ENCODE results near the gene SUGCT. TPM values are rescaled to one million over a fixed set of nuclear protein-coding genes. Genes with fewer than 3 reads are reported as not detected.
A peak's percentile ranks its signal among the peaks of the same experiment; 100 is the strongest.

Gene SUGCT
- polyA plus RNA-seq, 1 donor: 1.3 TPM

DNA sequence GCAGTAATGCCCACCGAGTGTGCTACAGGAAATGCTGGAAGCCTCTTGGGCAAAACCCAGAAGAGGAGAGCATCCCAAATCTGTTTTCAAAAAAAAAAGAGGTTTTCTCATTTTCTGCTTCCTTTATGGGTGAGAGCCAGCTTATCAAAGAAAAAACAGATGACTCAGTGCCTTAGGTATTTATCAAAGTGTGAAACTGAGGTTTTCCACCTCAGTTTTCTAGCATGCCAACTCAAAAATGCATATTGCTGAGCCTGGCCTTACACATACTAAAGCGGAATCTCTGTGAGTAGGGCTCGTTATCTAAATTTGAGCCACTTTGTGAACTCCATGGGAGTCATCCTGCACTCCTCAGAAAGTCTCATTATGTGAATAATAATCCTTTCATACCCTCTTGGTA, 705.1 kb downstream of the SUGCT start:
- DNase-seq: no peak

- no peak for DNase-seq
These were observed 706.2 kb downstream of the SUGCT start for GRCh38 chr7:40840990-40841389.

DNA sequence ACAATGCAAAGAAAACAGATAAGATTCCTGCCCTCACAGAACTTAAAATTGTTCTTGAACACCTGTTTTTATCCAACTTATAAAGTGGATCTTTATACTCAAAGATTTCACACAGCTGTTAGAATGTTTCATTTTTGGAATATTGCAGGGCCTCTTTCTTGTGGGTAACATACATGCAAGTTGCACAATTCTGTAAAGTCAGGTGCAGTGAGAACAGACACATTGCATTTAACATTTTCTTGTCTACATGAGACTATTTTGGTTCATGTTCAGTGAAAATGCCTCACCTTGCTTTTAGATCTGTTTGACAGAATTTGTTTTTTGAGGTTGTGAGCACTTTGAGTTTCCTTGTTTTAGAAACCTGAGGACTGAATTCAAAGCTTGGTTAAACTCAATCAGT, 707.8 kb downstream of the SUGCT start:
- DNase-seq: no peak

GRCh38 chr7:40843338-40843985, 708.7 kb downstream of the SUGCT start:
- no peak for DNase-seq

DNA sequence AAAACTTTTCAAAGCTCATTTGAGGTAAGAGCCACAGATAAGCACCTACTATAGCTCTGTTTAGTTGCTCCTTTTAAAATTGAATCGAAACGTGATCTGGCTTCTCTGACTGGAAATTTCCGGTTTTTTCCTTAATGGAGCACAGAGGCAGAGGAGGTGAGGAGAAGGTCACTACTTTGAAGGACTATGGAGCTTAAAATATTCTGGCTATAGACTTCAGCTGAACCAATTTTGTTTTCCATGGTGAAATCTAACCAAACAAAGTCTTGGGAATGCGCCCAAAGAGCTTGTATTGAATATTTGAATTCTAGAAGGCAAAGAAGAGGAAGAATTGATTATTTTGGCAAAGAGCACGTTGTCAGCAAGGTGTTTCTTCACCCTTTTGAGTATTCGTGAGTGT, 711.1 kb downstream of the SUGCT start:
- no peak for DNase-seq

DNA sequence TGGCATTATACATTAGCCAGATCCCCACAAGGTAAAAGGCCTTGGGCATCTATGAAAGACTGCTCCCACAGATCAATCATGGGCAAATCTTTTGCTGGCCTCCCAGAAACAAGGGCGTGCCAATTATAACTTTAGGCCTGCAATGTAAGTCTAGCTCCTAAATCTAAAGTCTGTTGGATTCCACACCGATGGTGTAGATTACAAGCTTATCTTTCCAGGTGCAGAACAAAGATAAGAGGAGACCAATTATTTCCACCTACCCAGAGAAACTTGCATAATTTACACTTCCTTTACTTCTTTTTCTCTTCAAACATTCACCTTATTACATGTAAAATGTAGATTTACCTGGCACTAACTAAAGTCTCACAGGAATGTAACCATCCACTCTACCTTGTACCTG, 713.1 kb downstream of the SUGCT start:
- no peak for DNase-seq

DNA sequence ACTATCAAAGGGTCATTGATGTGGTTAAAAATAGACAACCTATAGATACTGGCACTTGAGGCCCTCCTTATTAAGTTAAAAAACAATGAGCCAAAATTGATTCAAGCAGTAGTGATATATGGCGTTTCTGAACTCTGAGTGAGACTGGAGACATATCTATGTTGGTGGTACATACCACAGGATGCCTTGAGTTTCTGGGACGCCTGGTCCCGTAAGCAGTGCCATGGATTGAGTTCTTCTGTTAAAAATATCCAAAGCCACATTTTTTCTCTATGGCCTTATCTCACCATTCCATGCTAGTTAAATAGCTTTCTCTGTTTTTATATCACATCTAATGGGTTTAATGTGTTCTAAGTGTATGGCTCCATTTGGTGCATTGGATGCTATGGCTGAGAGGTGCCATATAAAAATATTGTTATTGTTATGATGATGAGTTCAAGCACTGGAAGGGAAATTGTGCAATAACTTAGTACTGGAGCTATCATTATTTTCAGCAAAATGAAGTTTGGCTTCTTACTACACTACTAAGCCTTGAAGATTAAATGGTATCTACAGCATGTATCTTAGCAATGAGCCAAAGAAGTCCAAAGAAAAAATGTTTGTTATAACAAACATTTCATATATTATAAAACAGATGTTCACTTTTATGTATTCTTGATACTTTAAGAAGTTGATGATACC, 713.9 kb downstream of the SUGCT start:
- DNase-seq: no peak

DNA sequence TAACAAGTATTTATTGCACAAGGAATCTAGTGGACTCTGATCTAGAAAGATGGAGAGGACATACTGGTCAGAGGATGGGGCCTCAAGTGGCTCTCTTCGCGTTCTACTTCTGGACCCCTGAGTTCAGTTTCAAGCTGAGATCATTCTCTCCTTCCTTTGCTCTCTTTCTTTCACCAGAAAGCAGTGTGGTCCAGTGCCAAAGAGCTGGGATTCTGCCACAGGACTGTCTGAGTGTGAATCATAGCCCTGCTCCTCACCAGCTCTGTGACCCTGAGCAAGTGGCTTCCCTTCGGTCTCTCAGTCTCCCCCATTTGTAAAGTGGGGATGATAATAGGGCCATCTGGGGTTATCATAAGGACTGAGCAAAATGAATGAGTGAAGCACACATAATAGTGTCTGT, 715.2 kb downstream of the SUGCT start:
- no peak for DNase-seq

- no peak for DNase-seq
These were observed 716.2 kb downstream of the SUGCT start for GRCh38 chr7:40851001-40851400.

GRCh38 chr7:40859076-40859475, 724.3 kb downstream of the SUGCT start:
- no peak for DNase-seq

- DNase-seq: no peak
These were observed 725.2 kb downstream of the SUGCT start for GRCh38 chr7:40859965-40860543.

- DNase-seq: no peak
These were observed 730.8 kb downstream of the SUGCT start for GRCh38 chr7:40865441-40866233.

DNA sequence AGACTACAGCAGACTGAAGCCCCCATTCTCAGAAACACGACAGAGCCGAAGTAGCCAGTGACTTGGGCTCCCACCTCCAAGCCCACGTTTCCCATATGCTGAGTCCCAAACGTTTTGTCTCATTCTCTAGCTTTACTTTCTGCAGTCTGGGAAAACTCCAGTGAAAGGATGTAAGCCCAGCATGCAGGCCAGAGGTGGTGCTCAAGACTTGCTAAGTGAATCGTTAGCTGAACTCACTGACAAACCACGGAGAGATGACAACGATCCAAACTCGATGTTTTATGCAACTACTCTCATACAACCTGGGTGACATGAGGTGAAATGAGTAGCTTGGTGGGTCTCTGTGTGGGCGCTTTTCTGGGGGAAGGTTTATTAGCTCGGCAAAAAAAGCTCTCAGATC, 731.8 kb downstream of the SUGCT start:
- peak; percentile 16 for DNase-seq

- DNase-seq: no peak
These were observed 735.3 kb downstream of the SUGCT start for GRCh38 chr7:40870108-40870507.

- no peak for DNase-seq
These were observed 738.4 kb downstream of the SUGCT start for GRCh38 chr7:40873248-40873647.

DNA sequence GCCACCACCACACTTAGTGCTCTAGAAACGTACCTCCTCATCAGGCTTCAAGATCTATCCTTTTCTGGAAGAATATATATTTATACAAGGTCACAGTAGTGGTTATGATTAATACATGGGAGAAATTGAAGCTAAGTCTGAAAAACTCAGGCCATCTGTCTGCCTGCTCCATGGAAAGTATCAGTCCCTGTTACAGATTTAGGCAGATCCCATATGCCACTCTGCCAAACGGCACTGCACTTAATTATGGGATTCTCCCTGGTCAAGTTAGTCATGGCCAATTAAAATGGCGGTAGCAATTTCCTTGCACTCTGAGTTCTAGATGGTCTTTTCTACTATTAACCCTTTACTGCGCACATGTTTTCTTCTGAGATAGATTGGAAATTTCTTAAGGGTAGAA, 740.0 kb downstream of the SUGCT start:
- no peak for DNase-seq

DNA sequence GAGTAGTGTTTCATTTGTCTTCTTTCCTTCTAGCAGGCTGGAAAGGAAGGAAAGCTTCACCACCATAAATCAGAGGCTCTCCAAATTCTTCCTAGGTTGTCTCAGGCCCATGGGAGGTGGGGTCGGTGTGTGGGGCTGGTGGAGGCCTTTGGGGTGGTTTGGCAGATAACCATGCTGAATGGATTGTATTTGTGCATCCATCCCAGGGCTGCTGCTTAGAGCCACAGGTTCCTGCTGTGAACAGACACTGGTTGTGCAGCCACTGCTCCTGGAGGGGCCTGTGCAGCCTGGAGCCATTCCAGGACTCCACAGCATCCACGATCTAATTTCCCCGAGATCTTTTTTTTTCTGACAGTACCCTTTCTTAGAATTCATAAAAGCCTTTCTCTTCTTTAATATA, 741.8 kb downstream of the SUGCT start:
- no peak for DNase-seq

DNA sequence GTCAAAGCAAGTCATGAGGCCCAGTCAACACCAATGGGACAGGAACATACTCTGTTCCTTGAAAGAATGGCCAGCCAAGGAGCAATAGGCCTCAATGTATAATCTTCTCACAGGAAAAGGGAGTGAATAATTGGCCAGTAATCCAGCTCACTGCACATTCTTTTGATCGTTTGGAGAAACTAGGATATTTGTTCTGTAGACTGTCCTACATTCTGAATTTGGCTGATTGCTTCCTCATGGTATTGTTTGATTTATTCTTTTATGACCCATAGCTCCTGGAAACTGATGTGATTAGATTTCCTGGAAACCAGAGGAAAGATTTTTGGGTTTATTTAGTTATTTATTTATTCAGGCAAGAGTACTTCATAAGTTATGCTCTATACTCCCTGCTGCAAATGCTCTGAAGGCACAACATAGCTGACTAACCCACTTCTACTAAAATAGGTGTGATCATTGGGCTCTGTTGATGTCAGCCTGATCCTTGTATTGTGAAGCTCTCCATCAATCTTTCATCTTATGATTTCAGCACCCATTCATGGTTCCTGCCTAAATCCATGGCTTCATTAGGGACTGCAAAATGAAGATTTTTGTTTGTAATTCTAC, 745.2 kb downstream of the SUGCT start:
- DNase-seq: no peak

DNA sequence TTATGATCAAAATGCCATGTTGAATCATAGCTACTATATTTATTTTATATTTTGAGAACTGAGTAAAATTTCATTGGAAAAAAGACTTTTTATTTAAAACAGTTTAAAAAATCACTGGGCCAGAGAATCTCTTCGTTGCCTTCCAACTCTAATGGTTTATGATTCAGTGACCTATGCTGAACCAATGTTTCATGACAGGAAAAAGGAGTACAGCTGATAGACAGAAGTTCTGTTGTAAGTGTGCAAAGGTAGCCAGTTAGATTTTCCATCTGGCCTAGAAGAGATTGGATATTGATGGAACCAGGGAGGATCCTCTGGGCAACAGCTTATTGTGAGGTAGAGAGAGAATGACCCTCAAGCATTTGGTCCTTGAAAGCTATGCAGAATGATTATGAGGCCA, 745.8 kb downstream of the SUGCT start:
- no peak for DNase-seq

DNA sequence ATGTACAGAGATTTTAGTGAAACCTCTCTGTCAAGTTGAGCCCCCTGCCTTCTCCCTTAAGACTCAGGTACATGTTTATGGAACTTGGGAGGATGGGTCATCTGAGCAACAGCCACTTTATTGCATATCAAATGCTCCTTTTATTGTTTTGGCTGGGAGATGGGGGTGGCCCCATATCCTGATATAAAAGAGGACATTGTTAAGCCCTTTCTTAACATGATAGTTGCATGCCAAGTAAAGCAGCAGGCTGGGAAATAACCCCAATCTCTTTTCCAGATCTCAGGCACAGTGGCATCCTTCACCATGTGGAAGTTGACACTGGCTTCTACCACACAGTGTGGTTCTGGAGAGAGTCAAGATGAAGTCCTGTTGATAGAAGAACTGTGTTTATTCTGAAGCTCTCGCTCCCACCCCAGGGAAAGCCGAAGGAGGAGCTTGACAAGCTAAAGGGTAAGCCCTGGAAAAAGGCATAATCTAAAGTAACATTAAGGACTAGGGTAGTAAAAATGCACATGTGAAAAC, 746.7 kb downstream of the SUGCT start:
- DNase-seq: no peak

DNA sequence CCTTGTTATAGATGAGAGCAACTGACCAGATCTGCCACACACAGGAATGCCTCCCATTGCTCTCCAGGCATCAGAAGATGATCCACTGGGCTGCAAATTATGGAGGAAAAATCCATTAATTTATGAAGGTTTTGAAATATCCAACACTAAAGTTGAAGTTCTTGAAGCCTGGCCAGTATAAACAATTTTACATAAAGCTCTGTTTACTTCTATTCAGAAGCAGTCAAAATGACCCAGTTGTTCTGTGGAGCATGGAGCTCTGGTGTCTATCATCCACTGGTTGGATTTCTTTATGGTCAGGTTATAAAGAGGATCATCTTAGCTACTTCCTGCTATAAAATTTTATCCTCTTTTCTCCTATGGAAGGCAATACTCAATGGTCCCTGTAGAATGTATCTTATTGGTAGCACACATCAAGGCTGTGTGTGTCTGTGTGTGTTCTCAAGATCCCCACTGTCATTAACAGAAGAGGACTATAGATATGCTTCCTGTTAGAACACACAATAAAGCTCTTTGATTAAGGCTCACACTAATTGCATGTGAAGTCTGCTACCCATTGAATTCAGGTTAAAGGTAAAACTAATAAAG, 747.4 kb downstream of the SUGCT start:
- DNase-seq: no peak

GRCh38 chr7:40883826-40884225, 749.0 kb downstream of the SUGCT start:
- no peak for DNase-seq

All from hindlimb muscle (tissue), 1 donor.